GM18858 (cell line): ENCODE data around the gene MARS1.

Experiments
- ATAC-seq: cut with Tn5 transposase; IDR thresholded peaks from one replicate; pipeline ENCODE4 v1.9.1; 2021; ENCODE audit not compliant: unreplicated experiment

MARS1 gene

GRCh38 chr12:57470970-57471656, 16.8 kb upstream of the MARS1 start:
- no peak for ATAC-seq

- no peak for ATAC-seq
Observed at GRCh38 chr12:57471661-57472060, 16.2 kb upstream of the MARS1 start.

GRCh38 chr12:57472391-57472790, 15.5 kb upstream of the MARS1 start:
- no peak for ATAC-seq

- no peak for ATAC-seq
Observed at GRCh38 chr12:57473392-57473791, 14.5 kb upstream of the MARS1 start.

- no peak for ATAC-seq
Observed at GRCh38 chr12:57473886-57474285, 14.0 kb upstream of the MARS1 start.

GRCh38 chr12:57474430-57474829, 13.4 kb upstream of the MARS1 start:
- ATAC-seq: no peak

- ATAC-seq: no peak
Observed at GRCh38 chr12:57474862-57475261, 13.0 kb upstream of the MARS1 start.

GRCh38 chr12:57475271-57476161, 12.4 kb upstream of the MARS1 start:
- no peak for ATAC-seq

GRCh38 chr12:57476162-57476992, 11.5 kb upstream of the MARS1 start:
- ATAC-seq: no peak

- ATAC-seq: no peak
Observed at GRCh38 chr12:57476993-57477709, 10.7 kb upstream of the MARS1 start.

- peak; percentile 39 for ATAC-seq
Observed at GRCh38 chr12:57477710-57478681, 9.9 kb upstream of the MARS1 start.

- no peak for ATAC-seq
Observed at GRCh38 chr12:57479043-57479375, 8.9 kb upstream of the MARS1 start.

- ATAC-seq: peak; percentile 31
Observed at GRCh38 chr12:57479376-57480115, 8.3 kb upstream of the MARS1 start, which contains the start of gene ARHGAP9. Gene ARHGAP9, minus strand, starts transcription at chr12:57479866. Its CDS starts 460 bp downstream, at chr12:57479406.

- no peak for ATAC-seq
Observed at GRCh38 chr12:57481671-57482070, 6.2 kb upstream of the MARS1 start.

- ATAC-seq: no peak
Observed at GRCh38 chr12:57483466-57483865, 4.4 kb upstream of the MARS1 start.

- no peak for ATAC-seq
Observed at GRCh38 chr12:57485695-57486094, 2.2 kb upstream of the MARS1 start.

GRCh38 chr12:57487055-57487596, 742 bp upstream of the MARS1 start:
- ATAC-seq: no peak

- ATAC-seq: no peak
Observed at GRCh38 chr12:57488402-57489156, 711 bp downstream of the MARS1 start.
